GM10248 (cell line): ENCODE results near the gene IL1RAPL2.

ENCODE experiments used
- CTCF ChIA-PET: fragments of 300-600 bp; sonication (Branson Sonifier 250); formaldehyde crosslinking; extraction: SDS; loops from one replicate; lab custom pipeline; 2021; ENCODE audit warnings: antibody characterized with exemption; lab: Yijun Ruan, JAX
- POLR2A ChIA-PET: fragments of 350-650 bp; sonication (Branson Sonifier 250); formaldehyde crosslinking; extraction: SDS; loops from one replicate; lab custom pipeline; 2020; ENCODE audit warnings: antibody characterized with exemption; lab: Yijun Ruan, JAX
- DNase-seq: peaks from one replicate; pipeline ENCODE4 v3.0.0; 2012; ENCODE audit errors: extremely low spot score
- TF ChIP-seq, protein P1 (sequence below): IDR thresholded peaks from 2 replicates; pipeline ENCODE4 v1.5.1; 2012; ENCODE audit warnings: mild to moderate bottlenecking, low read depth; ENCODE audit errors: extremely low read depth, missing control alignments, control extremely low read depth

IL1RAPL2 gene

DNA sequence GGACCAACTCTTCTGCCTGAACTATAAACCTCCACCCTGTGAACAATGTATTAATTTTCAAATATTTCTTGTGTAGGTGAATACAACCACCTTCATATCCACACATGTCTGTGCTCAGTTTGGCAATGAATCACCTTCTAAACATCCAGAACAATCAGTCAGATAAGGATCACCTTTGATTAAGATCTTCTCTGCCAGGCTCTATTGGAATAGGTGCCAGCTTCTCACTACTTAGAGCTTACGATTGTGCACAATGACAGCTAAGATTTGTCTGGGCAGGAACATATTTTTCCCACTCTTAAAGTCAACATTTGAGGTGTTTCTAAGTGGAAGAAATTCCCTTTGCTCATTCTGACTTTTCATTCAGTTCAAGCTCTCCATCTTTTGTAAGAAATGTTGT is 237.2 kb downstream of the IL1RAPL2 start:
- TF ChIP-seq, protein P1, sequence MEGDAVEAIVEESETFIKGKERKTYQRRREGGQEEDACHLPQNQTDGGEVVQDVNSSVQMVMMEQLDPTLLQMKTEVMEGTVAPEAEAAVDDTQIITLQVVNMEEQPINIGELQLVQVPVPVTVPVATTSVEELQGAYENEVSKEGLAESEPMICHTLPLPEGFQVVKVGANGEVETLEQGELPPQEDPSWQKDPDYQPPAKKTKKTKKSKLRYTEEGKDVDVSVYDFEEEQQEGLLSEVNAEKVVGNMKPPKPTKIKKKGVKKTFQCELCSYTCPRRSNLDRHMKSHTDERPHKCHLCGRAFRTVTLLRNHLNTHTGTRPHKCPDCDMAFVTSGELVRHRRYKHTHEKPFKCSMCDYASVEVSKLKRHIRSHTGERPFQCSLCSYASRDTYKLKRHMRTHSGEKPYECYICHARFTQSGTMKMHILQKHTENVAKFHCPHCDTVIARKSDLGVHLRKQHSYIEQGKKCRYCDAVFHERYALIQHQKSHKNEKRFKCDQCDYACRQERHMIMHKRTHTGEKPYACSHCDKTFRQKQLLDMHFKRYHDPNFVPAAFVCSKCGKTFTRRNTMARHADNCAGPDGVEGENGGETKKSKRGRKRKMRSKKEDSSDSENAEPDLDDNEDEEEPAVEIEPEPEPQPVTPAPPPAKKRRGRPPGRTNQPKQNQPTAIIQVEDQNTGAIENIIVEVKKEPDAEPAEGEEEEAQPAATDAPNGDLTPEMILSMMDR = no peak
- no peak for DNase-seq
- CTCF ChIA-PET = no interaction called here
- POLR2A ChIA-PET = no interaction called here

DNA sequence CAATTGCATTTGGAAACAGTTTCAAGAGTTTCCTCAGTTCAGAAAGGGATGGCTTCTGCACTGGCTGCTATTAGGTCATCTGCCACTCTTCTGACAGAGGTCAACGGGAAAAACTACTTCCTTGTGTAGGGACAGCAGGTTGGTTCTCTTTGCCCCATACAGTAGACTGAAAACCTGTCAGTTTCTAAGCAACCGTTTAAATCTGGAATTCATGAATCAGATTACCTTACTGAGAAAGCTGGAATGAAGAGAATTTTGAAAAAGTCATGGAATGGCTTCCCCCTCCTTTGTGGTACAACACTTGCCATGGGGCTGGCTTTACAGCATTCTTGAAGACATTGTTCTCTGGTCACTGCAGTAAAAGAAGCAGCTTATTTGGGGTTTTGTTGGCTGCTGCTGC is 240.3 kb downstream of the IL1RAPL2 start:
- ChIA-PET POLR2A (no interaction called here), CTCF (no interaction called here)
- DNase-seq = no peak
- TF ChIP-seq, protein P1 = no peak

DNA sequence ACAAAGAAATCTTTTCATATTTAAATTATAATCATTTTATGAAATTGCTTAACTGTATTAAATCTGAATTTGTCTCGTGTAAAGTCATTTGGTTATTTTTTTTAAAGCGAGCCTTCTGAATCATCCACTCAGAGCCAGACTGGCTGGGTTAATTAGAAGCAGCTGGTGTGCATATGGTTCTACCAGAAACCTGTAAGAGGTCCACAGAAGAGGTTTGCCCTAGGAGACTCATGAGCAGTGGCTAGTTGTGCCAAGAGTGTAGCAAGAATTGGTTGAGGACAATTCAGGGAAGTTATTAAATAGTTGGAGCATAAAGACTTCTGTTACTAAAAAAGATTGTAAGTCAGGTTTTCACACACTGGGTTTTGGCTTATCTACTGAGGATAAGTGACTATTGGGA is 267.4 kb downstream of the IL1RAPL2 start:
- TF ChIP-seq, protein P1 = no peak
- ChIA-PET POLR2A (no interaction called here), CTCF (no interaction called here)
- DNase-seq = no peak

- CTCF ChIA-PET = no interaction called here
- TF ChIP-seq, protein P1 = no peak
- DNase-seq = no peak
- POLR2A ChIA-PET = no interaction called here
Measured at GRCh38 chrX:104842646-104843045, 276.6 kb downstream of the IL1RAPL2 start.

DNA sequence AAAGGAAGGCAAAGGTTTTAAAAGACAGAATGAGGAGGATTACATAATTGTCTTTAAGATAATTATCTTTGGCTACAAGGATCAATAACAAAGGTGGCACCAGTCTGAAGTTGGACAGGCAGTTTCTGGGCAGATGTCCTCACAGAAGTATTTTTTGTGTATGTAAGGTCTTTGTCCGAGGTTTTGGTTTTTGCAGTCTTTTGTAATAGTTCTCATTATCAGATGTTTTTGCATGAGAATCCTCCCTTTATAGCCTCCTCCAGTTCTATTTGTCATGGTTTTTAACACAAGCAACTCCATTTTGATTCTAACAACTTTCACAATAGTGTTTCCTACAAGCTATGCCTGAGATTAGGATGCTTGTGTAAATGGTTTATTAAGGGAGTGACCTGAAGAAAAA is 286.2 kb downstream of the IL1RAPL2 start:
- CTCF ChIA-PET = no interaction called here
- TF ChIP-seq, protein P1 = no peak
- no peak for DNase-seq
- POLR2A ChIA-PET = no interaction called here

GRCh38 chrX:104854188-104854587 is 288.2 kb downstream of the IL1RAPL2 start:
- POLR2A ChIA-PET = no interaction called here
- CTCF ChIA-PET = no interaction called here
- no peak for DNase-seq
- TF ChIP-seq, protein P1 = no peak
